ENCODE measurements around the gene RNF112. TPM values are rescaled to one million over a fixed set of nuclear protein-coding genes. Genes with fewer than 3 reads are reported as not detected.

RNF112 gene
- polyA plus RNA-seq, 3 donors, result 0.57 TPM; not detected in 2

DNA sequence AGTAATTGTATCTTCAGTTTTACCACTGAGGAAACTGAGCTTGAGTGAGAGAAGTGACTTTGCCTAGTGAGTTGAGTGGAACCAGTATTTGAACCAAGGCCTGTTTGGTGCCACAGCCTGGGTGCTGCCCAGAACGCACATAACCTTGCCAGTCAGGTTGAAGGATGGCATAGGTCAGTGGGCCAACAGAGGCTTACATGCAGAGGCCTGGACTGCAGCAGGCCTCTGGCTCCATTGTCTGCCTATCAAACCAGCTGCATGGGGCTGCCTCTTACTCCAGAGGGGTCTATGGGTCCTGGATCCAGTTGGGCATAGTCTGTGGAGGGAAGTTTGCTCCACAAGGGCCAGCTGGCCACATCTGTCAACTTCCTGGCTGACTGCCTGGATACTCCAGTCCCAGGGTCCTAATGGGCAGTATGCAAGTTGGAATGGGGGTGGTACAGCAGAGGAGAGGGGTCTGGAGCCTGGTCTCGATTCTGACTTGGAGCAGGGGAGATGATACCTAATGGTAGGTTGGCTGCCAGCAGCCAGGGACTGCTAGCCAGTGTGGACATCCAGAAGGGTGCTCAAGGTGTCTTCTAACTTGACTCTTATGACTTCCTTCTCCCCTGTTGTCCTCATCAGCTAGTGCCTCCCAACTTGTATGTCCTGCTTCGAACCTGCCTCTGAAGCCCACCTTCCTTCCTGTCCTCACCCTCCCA lies 11.1 kb upstream of the RNF112 start:
- intact Hi-C loops (cut with micrococcal nuclease), result loop anchor here in 1 of 2 donors (2.0 to 5.0 kb wide), 2 partner anchors 21 to 33 kb away; partner anchors contain the start of gene MAPK7
- Histone ChIP-seq H3K9ac (ENCODE audit: insufficient read depth, low read length, poor library complexity, severe bottlenecking) (no peak overlapping the region), H3K4me2 (replicated peaks; ENCODE audit: extremely low read depth, low read length, poor library complexity, severe bottlenecking) (no peak overlapping the region), H4K20me1 (ENCODE audit: insufficient read depth, low read length) (no peaks in the 10 kb centered on the region), H3K4me3 (replicated peaks in 1 of 3; ENCODE audit: low read depth in 2 of 3, low read length in 3 of 3) (peak overlapping the region in 1 of 3 experiments; percentile 13), H3K4me1 (ENCODE audit: control insufficient read depth in 1 of 2, insufficient read depth in 2 of 2, low read length in 2 of 2) (peaks cover 36 to 37% of the 10 kb centered on the region in 2 donors), H3K9me3 (replicated peaks in 1 of 2; ENCODE audit: control insufficient read depth in 1 of 2, insufficient read depth in 1 of 2, low read length in 2 of 2) (no peaks in the 10 kb centered on the region), H3K27ac (ENCODE audit: low read depth in 1 of 2, low read length in 2 of 2) (peak overlapping the region; percentile 72 to 93), H3K27me3 (ENCODE audit: control insufficient read depth in 2 of 2, insufficient read depth in 2 of 2, low read length in 2 of 2) (no peaks in the 10 kb centered on the region), H3K36me3 (replicated peaks in 1 of 2; ENCODE audit: control insufficient read depth in 1 of 2, insufficient read depth in 2 of 2, low read length in 2 of 2) (no peaks in the 10 kb centered on the region), H3K79me2 (ENCODE audit: insufficient read depth, low read length) (no peaks in the 10 kb centered on the region), H2AFZ (ENCODE audit: insufficient read depth, low read depth, low read length, poor library complexity, severe bottlenecking) (no peak overlapping the region)
- Mint-ChIP-seq H3K4me1 (peaks cover 36% of the 10 kb centered on the region), H3K27me3 (ENCODE audit: low read depth in 3 of 3) (peaks cover 0 to 4% (median 0%) of the 10 kb centered on the region in 3 donors), H3K27ac (peak overlapping the region; percentile 71 to 99 (median 89)), H3K4me3 (peak overlapping the region in 1 of 2 donors; percentile 35), H3K9me3 (peaks cover 0 to 2% (median 0%) of the 10 kb centered on the region in 7 donors), H3K36me3 (peaks cover 0 to 6% of the 10 kb centered on the region in 2 donors)
- TF ChIP-seq, protein P1, sequence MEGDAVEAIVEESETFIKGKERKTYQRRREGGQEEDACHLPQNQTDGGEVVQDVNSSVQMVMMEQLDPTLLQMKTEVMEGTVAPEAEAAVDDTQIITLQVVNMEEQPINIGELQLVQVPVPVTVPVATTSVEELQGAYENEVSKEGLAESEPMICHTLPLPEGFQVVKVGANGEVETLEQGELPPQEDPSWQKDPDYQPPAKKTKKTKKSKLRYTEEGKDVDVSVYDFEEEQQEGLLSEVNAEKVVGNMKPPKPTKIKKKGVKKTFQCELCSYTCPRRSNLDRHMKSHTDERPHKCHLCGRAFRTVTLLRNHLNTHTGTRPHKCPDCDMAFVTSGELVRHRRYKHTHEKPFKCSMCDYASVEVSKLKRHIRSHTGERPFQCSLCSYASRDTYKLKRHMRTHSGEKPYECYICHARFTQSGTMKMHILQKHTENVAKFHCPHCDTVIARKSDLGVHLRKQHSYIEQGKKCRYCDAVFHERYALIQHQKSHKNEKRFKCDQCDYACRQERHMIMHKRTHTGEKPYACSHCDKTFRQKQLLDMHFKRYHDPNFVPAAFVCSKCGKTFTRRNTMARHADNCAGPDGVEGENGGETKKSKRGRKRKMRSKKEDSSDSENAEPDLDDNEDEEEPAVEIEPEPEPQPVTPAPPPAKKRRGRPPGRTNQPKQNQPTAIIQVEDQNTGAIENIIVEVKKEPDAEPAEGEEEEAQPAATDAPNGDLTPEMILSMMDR (IDR thresholded peaks at IDR 0.05), result no peak
- 86% methylated on average over 2 of the region's 3 CpGs for WGBS (ENCODE audit: insufficient coverage)
- DNase-seq, result peak in 1 of 3 donors; percentile 2

DNA sequence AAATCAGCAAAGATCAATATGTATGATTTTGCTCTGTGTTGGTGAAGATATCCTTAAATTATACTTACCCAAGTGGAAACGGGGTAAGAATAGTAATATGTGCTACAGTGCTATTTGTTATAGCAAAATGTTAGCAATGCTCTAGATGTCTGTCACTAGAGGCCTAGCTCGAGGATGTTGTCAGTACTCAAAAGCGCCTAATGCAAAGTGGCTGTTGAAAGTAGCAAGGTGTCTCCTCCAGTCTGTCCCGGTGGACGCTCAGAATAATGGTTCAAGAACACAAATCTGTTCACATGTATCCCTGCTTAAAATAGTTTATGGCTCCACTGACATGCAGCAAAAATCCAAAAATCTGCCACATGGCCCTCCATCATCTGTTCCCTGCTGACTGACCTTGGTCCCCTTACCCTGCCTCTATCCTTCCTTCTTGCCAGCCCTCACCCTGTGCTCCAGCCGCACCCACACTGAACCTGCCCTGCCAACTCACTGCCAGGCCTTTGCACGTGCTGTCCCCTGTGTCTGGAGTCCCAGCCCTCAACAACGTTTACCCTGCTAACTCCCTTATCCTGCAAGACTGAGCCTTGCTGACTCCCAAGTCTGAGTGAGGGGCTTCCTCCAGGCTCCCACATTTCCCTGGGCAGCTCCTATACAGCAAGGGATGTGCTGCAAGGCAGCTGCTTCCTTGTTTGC lies 9.6 kb upstream of the RNF112 start:
- Histone ChIP-seq H3K27me3 (ENCODE audit: control insufficient read depth in 2 of 2, insufficient read depth in 2 of 2, low read length in 2 of 2) (no peaks in the 10 kb centered on the region), H3K79me2 (ENCODE audit: insufficient read depth, low read length) (no peaks in the 10 kb centered on the region), H3K4me1 (ENCODE audit: control insufficient read depth in 1 of 2, insufficient read depth in 2 of 2, low read length in 2 of 2) (peaks cover 36 to 37% of the 10 kb centered on the region in 2 donors), H3K9me3 (replicated peaks in 1 of 2; ENCODE audit: control insufficient read depth in 1 of 2, insufficient read depth in 1 of 2, low read length in 2 of 2) (no peaks in the 10 kb centered on the region), H3K27ac (ENCODE audit: low read depth in 1 of 2, low read length in 2 of 2) (no peak overlapping the region), H2AFZ (ENCODE audit: insufficient read depth, low read depth, low read length, poor library complexity, severe bottlenecking) (no peak overlapping the region), H3K36me3 (replicated peaks in 1 of 2; ENCODE audit: control insufficient read depth in 1 of 2, insufficient read depth in 2 of 2, low read length in 2 of 2) (no peaks in the 10 kb centered on the region), H3K4me2 (replicated peaks; ENCODE audit: extremely low read depth, low read length, poor library complexity, severe bottlenecking) (no peak overlapping the region), H4K20me1 (ENCODE audit: insufficient read depth, low read length) (no peaks in the 10 kb centered on the region), H3K4me3 (replicated peaks in 1 of 3; ENCODE audit: low read depth in 2 of 3, low read length in 3 of 3) (no peak overlapping the region), H3K9ac (ENCODE audit: insufficient read depth, low read length, poor library complexity, severe bottlenecking) (no peak overlapping the region)
- 94% methylated on average over 7 of the region's 8 CpGs for WGBS (ENCODE audit: insufficient coverage)
- Mint-ChIP-seq H3K36me3 (peaks cover 0 to 5% of the 10 kb centered on the region in 2 donors), H3K27me3 (ENCODE audit: low read depth in 3 of 3) (peaks cover 0 to 4% (median 0%) of the 10 kb centered on the region in 3 donors), H3K4me3 (no peak overlapping the region), H3K9me3 (peaks cover 0 to 2% (median 0%) of the 10 kb centered on the region in 7 donors), H3K27ac (peak overlapping the region in 1 of 7 donors; percentile 51), H3K4me1 (peaks cover 36% of the 10 kb centered on the region)
- intact Hi-C loops (cut with micrococcal nuclease), result loop anchor here in 1 of 2 donors (5.0 kb wide), 1 partner anchor 34 kb away; no protein-coding TSS in a partner anchor
- TF ChIP-seq, protein P1 (IDR thresholded peaks at IDR 0.05), result no peak
- no peak for DNase-seq
